ENCODE measurements around the gene CALB2. TPM values are rescaled to one million over a fixed set of nuclear protein-coding genes. Genes with fewer than 3 reads are reported as not detected.
A peak's percentile ranks its signal among the peaks of the same experiment; 100 is the strongest.

CALB2 gene
- total RNA-seq, 1 donor from 2014 or later = 0.94 TPM

DNA sequence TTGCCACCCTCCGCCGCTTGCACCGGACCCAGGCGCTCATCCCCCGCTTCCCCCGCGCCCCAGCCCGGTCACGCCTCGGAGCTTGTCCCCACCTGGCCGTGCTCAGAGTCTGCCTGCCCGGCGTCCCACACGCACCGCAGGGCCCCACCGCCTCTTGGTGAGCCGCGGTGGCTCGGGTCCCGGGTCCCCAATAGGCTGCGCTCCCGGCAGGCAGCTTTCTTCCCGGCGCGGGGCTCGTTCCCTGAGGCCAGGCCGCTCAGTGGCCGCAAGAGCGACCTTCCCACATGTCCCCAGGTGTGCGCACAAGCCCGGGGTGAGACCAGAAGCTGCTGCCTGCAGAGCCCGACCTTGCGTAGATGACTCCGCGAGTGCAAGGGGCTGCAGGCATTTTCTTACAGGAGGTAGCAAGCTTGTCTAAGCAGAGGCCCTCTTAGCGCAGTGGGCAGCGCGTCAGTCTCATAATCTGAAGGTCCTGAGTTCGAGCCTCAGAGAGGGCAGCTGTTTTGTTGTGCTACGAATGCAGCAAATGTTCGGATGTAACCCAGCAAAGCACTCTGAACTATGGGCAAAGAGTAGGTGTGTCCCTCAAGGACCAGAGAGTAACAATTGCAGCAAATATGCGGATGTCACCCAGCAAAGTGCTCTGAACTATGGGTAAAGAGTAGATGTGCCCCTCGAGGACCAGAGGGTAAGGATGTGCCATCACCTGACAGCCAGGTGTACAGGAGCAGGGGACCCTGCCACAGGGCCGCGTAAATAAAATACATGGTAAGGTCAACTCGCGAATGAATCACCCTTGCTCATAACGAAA, 67.8 kb downstream of the CALB2 start:
- peak; percentile 2 for DNase-seq (ENCODE audit: low read depth)

DNA sequence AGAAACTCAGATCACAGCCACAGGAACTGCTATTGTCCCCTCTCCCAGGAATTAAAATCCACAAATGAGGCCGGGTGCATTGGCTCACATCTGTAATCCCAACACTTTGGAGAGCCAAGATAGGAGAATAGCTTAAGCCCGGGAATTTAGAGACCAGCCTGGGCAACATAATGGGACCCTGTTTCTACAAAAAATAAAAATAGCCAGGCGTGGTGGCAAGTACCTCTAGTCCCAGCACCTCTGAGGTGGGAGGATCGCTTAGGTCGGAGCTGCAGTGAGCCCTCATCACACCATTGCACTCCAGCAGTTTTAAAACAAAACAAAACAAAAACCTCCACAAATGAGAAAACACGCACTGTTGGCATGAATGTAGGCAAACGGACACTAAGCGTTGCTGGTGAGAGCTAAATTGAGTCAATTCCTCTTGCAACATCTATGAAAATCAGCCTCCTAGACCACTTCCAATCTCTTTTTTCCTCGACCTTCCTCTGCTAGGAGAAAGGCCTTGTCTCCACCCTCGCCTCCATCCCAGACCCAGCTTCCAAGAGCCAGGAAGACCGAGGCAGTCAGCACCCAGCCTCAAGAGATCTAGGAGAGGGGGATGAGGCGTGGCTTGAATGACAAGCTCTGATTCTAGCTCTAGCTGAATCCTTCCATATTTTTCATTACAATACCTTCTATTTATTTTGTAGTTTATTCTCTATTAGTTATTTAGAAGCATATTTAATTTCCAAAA, 68.5 kb downstream of the CALB2 start:
- no peak for DNase-seq (ENCODE audit: low read depth)

DNA sequence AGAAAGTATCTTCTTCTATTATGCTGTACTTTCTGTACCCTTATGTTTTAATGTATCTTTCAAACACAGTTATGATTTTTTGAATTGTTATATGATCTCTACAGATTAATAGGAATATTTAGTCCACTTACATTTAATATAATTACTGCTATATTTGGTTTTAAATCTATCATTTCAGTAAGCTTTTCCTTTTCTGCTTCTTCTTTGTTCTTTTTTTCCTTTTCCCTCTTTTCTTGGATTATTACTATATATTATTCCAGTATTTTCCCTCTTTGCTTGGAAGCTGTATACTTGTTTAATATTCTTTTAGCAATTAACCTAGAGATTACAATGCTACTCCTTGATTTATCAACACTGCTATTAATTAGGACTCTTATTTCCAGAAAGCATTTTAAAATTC, 69.9 kb downstream of the CALB2 start:
- no peak for DNase-seq (ENCODE audit: low read depth)

DNA sequence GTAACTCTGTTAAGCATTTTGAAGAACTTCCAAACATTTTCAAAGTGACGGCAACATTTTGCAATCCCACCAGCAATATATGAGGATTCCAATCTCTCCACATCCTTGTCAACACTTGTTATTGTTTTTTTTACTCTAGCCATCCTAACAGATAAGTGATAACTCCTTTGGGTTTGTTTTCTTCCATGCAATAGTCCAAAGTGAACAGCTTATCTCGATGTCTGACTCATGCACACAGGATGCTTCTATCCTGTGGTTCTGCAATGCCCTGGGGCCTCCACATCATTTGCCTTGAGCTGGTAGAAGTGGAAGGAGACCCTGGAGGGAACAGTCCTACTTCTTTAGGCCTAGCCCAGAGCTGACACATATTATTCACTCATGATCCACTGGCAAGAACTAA, 70.4 kb downstream of the CALB2 start:
- no peak for DNase-seq (ENCODE audit: low read depth)

DNA sequence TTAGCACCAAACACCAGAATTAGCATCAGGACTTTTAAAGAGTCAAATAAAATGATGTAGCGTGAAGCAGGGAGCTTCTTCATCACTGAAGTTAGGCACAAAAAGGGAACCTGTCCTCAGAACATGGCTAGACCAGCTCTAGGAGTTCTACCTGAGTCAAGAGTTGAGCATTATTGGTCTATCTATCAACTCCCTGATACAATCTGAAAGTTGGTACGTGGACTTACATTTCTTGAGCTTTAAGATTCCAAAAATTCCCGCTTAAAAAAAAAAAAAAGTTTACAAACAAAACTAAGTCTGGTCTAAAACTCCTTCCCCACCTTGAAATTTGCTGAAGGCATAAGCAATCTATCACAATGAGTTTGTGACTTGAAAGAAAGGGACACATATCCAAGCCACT, 71.1 kb downstream of the CALB2 start:
- DNase-seq (ENCODE audit: low read depth) = no peak

DNA sequence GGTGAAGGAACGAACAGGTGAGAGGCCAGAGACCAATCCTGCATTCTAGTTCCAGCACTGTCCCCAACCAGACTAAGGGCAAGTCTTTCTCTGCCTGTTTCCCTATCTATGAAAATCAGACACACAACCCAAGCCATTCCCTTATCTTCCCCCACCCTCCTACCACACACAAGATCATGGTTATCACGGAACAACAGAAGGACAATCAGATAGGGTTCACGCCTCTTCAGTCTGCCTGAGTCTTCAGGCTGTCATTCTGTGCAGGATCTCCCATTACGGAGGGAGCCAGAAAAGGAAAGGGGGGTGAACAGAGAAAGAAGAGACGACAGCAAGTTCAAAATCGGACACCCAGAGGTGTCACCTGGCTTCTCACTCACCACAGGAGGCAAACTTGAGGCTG, 72.2 kb downstream of the CALB2 start:
- no peak for DNase-seq (ENCODE audit: low read depth)

DNA sequence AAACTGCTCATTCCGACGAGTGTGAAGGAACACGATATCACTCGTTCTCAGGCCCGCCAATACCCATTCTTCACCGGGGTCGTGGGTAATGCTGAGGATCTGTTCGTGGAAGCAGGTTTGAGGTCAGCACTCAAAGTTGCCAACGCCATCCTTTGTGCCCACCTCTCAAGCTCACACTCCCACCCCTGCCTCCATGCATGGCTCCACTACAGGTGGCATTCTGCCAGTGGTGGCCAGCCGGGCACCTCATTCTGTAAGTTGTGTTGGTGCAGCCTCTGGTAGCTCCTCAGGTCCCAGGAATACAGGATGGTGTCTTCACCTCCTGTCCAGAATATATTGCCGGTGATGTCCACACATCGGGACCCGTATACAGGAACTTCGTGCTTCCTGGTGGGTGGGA, 72.7 kb downstream of the CALB2 start:
- no peak for DNase-seq (ENCODE audit: low read depth)

DNA sequence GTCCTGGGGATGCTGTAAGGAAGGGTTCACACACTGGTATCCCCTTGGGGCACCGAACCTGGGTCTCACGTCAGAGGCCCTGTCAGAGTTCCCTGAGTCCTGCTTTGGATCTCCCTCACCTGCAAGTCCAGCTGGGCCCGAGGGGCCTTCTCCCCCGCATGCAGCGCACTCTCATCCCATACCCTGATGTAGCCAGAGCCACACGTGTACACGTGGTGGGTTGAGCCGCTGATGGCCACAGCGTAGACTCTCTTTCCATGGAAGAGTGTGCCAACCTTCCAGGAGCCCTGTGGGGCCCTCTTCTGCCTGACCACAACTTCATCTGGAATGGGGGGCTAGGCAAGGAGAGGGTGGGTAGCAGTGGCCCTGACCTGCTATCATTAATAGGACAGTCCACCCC, 73.5 kb downstream of the CALB2 start:
- DNase-seq (ENCODE audit: low read depth) = no peak

DNA sequence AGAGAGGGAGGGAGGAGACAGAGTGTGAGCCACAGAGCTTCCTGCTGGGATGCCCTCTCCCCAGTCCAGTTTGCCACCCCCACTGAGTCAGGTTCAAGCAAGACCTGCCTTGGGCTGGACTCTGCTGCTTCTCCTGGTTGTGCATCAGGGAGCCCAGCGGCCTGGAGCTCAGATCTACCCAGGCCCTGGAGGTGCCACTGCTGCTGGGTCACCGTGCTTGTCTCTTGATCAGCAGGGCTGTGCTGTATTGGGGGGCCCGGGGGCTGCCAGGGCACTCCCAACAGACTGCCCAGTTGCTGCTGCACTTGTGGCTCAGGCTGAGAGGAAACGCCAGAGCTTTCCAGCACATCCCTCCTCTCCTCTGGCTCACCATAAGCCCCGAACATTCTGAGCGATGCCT, 74.4 kb downstream of the CALB2 start:
- DNase-seq (ENCODE audit: low read depth) = no peak

DNA sequence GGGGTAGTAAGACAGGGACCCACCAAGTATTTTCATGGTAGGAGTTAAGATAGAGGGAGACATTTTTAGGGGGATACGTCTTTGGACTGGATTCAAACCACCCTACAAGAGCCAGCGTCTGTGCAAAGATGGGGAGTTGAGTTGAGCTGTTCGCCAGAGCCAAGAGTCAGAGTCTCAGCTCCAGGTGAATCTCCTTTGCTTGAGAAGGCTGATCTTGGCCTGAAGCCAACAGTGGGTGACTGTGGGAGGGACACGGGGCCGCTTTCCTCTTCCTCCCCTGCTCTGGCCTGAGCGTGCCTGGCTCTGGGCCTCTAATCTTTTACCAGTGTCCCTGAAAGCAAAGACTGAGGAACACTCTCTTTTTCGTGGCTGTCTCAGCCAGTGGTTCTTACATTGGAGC, 78.0 kb downstream of the CALB2 start:
- DNase-seq (ENCODE audit: low read depth) = no peak

DNA sequence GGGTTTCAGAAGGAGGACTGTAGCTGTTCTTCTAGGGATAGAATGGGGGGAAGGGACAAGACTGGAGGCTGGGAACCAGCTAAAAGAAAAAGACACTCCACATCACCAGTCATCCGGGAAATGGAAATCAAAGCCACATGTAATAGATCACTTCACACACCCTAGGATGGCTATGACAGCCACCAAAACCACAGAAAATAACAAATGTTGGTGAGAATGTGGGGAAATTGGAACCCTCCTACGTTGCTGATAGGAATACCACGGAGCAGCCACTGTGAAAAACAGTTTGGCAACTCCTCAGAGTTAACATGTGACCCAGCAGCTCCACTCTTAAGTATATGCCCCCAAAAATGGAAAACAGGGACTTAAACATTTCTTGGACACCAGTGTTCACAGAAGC, 81.0 kb downstream of the CALB2 start:
- DNase-seq (ENCODE audit: low read depth) = peak; percentile 32

Other genes starting within 250 kb of the CALB2 start
- gene HYDIN, start 128.0 kb upstream of the CALB2 start, total RNA-seq = 0.37 and 0.52 TPM in 2 replicates
- 39.2 and 53.9 TPM in 2 replicates for gene CMTR2, start 69.3 kb upstream of the CALB2 start, total RNA-seq
- gene TLE7, start 83.3 kb downstream of the CALB2 start, total RNA-seq = not detected in 2 replicates
- gene ZNF23, start 103.5 kb downstream of the CALB2 start, total RNA-seq = 8.9 and 9.0 TPM in 2 replicates
- gene ZNF19, start 130.6 kb downstream of the CALB2 start, total RNA-seq = 2.2 and 3.8 TPM in 2 replicates
- gene CHST4, start 167.7 kb downstream of the CALB2 start, total RNA-seq = not detected in 2 replicates
- not detected in 2 replicates for gene TAT, start 218.4 kb downstream of the CALB2 start, total RNA-seq

Measured in myocyte (in vitro differentiated cells).